GM21619 (cell line): ENCODE measurements around the gene ZFP69.
A peak's percentile ranks its signal among the peaks of the same experiment; 100 is the strongest.

Experiments used
- ATAC-seq: cut with Tn5 transposase; IDR thresholded peaks from one replicate; pipeline ENCODE4 v1.9.1; 2021; ENCODE audit not compliant: unreplicated experiment

The ZFP69 gene

GRCh38 chr1:40508375-40509341 is 31.6 kb downstream of the ZFP69 start, which contains the start of gene EXO5:
Gene EXO5, plus strand, starts transcription at chr1:40508767. Its CDS starts 5,778 bp downstream, at chr1:40514545.
- ATAC-seq = peak; percentile 85

DNA sequence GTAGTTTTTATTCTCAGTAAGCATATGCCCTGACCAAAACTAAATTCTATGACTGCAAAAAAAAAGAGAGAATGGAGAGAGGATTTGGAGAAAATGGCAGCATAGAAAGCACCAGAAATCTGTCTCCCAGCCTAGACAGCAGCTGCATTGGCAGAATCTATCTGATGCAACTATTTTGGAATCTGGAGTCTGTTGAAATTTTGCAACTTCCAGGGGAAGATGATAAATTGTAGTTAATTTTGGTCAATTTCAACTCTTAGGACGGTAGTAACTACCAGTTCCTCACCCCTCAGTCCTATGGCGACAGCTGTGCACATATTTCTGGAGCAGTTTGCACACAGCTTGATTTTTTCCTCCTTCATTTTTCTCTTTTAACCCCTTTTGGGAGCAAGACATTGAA is 42.4 kb downstream of the ZFP69 start:
- ATAC-seq = no peak

DNA sequence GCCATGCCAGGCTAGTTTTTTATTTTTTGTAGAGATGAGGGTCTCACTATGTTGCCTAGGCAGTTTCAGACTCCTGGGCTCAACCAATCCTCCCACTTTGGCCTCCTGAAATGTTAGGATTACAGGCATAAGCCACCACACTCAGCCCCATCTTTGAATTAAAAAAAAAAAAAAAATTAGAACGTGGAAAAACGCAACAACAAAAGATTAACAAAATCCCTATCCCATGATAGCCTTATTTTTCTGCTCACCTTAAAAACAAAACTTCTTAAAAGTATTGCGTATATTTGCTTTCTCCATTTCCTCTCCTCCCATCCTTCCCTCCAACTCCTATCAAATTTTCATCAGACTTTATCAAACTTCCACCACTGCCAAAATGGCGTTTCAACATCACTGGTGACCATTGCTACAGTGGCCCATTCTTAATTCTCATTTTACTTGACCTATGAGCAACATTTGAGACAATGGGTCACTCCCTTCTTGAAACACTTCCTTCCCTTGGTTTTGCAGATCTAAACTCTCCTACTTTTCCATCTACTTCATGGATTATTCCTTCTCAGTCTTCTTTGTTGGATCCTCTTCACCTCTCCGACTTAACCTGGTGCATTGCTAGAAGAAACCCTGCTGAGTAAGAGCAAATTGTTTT is 53.8 kb downstream of the ZFP69 start:
- peak; percentile 6 for ATAC-seq

DNA sequence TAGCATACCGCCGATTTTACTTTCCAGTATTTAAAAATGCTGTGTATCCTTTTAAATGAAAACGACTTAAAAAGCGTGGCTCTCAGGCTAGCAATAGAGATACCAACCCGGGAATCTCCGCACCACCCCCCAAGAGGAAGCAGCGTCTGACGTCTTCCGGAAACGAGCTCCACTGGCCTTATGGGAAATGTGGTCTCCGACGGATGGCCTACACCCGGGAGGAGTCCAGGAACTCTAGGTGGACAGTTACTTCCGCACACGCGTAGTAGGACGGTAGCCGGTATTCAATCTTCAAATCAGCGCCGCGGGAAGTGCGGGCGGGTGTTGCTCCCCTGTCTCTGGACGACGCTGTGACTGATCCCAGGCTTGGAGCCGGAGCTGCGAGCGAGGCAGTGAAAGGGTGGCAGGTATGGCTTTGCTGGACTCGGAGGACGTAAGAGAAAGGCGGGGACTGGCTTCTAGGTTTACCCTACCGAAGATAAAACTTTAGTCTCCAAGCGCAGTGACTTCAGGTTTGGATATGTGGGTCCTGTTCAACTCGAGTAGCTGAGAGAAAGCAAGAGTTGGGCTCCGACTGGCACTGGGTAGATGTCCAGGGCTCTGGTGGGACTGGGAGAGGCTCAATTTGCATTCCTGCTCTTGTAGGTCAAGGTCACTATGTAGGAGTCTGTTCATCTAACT is 54.4 kb downstream of the ZFP69 start, which contains the start of gene ZNF684:
ZNF684 (plus strand) TSS at position 257 of the 681 bp plus-strand sequence. CDS start 1,530 bp downstream, outside the sequence.
- peak; percentile 93 for ATAC-seq

GRCh38 chr1:40532062-40532389 is 54.9 kb downstream of the ZFP69 start:
- no peak for ATAC-seq

GRCh38 chr1:40532844-40533424 is 55.8 kb downstream of the ZFP69 start:
- no peak for ATAC-seq

- ATAC-seq = no peak
Measured at GRCh38 chr1:40534589-40534988, 57.5 kb downstream of the ZFP69 start.

DNA sequence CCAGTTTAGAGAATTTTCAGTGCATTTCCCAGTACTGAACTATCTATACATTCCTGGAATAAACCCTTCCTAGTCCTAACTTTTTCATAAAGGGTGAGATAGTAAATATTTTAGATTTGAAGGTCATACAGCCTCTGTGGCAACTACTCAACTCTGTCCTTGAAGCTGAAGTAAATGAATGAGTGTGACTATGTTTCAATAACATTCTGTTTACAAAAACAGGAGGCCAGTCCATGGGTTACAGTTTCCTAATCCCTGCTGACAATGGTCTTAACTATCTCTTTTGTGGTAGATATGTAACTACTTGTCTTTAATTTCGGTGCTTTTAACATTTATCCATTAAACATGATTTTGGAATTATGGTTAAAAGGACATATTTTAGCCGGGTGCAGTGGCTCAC is 58.6 kb downstream of the ZFP69 start:
- no peak for ATAC-seq

DNA sequence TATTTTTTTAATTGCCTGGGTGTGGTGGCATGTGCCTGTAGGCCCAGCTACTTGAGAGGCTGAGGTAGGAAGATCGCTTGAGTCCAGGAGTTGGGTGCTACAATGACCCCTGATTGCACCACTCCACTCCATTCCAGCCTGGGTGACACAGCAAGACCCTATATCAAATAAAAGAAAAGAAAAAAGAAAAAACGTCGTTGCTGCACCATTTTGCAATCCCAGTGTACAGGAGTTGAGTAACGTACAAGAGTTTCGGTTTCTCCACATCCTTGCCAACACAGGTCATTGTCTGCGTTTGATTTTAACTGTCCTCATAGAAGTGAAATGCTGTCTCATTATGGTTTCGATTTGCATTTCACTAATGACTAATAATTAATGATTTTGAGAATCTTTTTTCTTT is 62.2 kb downstream of the ZFP69 start:
- ATAC-seq = no peak
